Activated T-cell treated with anti-CD3 and anti-CD28 coated beads, Interleukin-2, amount 50 U/mL, for 48 hours (primary cell): ENCODE measurements around the gene TJP1.
"Not testable (repeated sequence)": the region's sequence is repeated elsewhere in the genome, so short reads cannot be mapped to it uniquely, and the experiment has no call there.

Source experiments
- DNase-seq, 2 experiments: peaks; one replicate each; pipeline ENCODE4 v3.0.0-alpha.2; 2020

TJP1 gene

DNA sequence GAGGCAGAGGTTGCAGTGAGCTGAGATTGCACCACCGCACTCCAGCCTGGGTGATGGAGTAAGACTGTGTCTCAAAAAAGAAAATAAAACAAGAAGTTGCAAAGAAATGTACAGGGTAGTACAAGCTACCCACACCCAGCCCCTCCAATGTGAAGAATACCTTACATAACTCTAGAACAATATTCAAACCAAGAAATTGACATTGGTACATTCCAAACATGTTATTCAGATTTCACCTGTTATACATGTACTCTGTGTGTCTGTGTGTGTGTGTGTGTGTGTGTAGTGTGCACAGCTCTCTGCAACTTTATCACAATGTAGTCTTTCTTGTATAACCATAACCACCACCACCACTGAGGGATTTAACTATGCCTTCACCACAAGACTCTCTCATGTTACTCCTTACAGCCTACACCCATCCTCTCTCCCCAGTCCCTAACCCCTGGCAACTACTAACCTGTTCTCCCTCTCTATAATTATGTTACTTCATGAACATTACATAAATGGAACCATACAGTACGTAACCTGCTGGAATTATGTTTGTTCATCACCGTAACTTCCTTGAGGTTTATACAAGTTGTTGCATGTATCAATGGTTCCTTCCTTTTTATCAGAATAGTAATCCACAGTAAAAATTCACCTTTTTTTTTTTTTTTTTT lies 16.2 kb upstream of the TJP1 start:
- no peak for DNase-seq

DNA sequence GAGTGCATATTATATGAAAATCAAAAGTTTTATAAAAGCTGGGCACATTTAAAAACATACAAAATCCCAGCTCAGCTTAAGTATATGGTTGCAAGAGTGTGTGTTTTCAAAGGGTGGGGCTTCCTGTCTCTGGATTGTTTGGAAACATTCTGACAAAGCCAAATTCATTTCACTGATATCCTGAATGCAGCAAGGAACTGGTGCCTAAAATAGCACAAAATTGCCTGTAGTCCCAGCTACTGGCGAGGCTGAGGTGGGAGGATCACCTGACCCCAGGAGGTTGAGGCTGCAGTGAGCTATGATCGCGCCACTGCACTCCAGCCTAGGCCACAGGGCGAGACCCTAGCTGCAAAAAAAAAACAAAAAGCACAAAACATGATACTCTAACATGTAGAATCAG lies 13.0 kb upstream of the TJP1 start:
- DNase-seq: no peak

GRCh38 chr15:29832709-29833108 lies 10.4 kb upstream of the TJP1 start:
- no peak for DNase-seq

GRCh38 chr15:29826908-29827820 lies 4.9 kb upstream of the TJP1 start:
- no peak for DNase-seq

GRCh38 chr15:29825227-29825626 lies 3.0 kb upstream of the TJP1 start:
- no peak for DNase-seq

- DNase-seq: peak; percentile 29 to 30
Observed at GRCh38 chr15:29822684-29823459, 604 bp upstream of the TJP1 start.

- peak; percentile 49 to 56 for DNase-seq
Observed at GRCh38 chr15:29821416-29822099, 710 bp downstream of the TJP1 start.

DNA sequence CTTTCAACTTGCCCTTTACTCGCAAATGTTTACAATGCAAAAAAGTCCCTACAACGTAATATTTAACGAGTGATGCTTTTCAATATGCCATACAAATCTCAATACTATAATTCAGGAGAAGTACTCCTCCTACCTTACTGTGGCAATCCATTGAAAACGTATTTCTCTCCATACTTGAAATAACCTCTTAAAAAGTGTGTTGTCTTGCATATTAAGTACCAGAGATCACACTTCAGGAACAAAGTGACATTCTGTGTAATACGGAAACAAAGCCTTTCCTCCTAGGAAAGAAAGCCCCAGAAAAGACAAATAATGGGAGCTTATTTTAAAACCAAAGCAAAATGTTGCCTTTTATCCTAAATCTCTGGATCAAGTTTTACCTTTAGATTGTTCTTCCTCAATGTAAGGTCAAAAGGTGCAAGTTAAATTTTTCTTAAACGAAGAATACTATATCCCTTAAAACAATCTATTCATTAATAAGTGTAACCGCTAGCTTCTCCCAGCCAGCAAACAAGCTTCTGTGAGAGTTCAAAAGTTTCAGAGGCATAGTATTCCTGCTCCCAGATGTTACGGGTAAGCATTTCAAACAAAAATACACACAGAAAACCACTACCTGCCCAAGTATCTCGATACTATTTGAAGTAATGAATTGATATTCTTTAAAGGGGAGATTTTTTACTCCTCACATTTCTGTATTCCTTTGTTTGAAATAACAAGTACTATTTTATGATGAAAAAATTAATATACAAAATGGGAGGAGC lies 1.7 kb downstream of the TJP1 start:
- no peak for DNase-seq

GRCh38 chr15:29819979-29820378 lies 2.3 kb downstream of the TJP1 start:
- DNase-seq: no peak

GRCh38 chr15:29818141-29818540 lies 4.1 kb downstream of the TJP1 start:
- no peak for DNase-seq

DNA sequence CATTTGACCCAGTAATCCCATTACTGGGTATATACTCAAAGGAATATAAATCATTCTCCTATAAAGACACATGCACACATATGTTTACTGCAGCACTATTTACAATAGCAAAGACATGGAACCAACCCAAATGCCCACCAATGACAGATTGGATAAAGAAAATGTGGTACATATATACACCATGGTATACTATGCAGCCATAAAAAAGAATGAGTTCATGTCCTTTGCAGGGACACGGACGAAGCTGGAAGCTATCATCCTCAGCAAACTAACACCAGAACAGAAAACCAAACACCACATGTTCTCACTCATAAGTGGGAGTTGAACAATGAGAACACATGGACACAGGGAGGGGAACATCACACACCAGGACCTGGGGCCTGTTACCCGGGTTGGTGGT lies 4.8 kb downstream of the TJP1 start:
- DNase-seq: not testable (repeated sequence)

GRCh38 chr15:29815000-29815710 lies 7.1 kb downstream of the TJP1 start:
- no peak for DNase-seq

GRCh38 chr15:29813009-29813408 lies 9.3 kb downstream of the TJP1 start:
- DNase-seq: no peak

- DNase-seq: no peak
Observed at GRCh38 chr15:29812384-29812694, 9.9 kb downstream of the TJP1 start.

- no peak for DNase-seq
Observed at GRCh38 chr15:29811691-29812383, 10.4 kb downstream of the TJP1 start.

- DNase-seq: no peak
Observed at GRCh38 chr15:29805708-29806104, 16.6 kb downstream of the TJP1 start.

GRCh38 chr15:29805043-29805707 lies 17.1 kb downstream of the TJP1 start:
- no peak for DNase-seq

DNA sequence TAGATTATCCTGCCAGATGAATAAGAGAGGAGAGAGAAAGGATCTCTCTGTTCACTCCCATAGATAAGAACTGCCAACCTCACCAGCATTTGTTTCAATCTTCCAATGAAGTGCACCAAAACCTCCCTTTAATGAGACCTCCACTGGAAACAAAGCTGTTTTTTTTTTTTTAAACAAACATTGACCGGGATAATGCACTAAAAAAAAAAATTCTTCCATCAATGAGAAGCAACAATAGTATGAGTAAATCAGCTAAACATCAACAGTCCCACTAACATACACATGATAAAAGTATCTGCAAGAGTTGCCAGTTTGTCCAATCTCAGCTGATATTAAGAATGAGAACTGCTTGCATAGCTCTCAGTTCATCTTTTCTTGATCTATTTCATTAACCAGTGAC lies 19.9 kb downstream of the TJP1 start:
- DNase-seq: no peak

DNA sequence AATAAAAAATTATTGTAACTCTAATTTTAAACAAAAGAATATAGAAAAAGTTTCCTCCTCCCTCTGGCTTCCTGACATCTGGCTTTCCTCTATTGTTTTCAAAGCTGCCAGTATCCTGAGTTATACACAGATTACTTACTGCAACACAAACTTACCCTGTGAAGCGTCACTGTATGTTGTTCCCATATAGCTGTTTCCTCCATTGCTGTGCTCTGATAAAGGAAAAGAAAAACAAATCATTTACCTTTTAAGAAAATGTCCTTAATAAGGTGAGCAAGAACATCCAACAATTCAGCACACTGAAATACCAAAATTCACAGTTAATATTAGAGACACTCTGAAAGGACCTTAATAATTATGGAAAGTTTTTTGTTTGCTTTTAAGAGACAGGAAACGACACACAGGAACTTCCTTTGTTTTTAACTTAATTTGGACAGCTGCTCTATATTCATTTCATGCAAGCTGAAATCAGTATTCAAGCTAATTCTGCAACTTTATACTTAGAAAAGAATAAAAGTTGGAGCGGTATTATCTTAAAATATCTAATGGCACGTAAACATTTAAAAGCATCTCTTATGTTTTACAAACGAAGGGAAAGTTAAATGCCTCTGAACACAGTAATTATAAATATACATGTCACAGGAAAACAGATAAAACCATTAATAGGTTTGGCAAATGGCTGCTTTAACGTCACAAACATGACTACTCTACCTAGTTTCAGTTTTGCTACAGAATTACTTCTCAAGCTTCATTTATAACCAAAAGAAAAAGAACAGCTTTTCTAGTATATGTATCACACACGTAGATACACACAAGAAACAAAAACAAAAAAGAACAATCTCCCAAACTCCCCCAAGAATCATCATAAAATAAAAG lies 21.5 kb downstream of the TJP1 start:
- no peak for DNase-seq
